Epithelial cell of proximal tubule (primary cell): Measurements from ENCODE around the gene GNAS. TPM values are rescaled to one million over a fixed set of nuclear protein-coding genes. Genes with fewer than 3 reads are reported as not detected.

Experiments
- DNase-seq: peaks from one replicate; pipeline ENCODE4 v3.0.0-alpha.2; 2011; ENCODE audit warnings: low read depth
- H3K4me3 ChIP-seq: 2 replicates; pipeline ENCODE4 v1.5.1; 2011; ENCODE audit warnings: low read depth, mild to moderate bottlenecking, low read length
- CTCF ChIP-seq: conservative IDR thresholded peaks from 2 replicates; pipeline ENCODE4 v1.5.1; 2012; ENCODE audit warnings: low read depth, mild to moderate bottlenecking, low read length
- total RNA-seq: library from RNA; depleted of rRNA; stranded (reverse); fragments of >200 nt; gene quantifications from 2 replicates; pipeline ENCODE4 v1.2.3, GENCODE V29; 2015

Gene GNAS
- total RNA-seq, 1 donor from 2014 or later, result 828 TPM

GRCh38 chr20:58811334-58811733, 41.2 kb upstream of the GNAS start:
- no peak overlapping the region for H3K4me3 ChIP-seq
- TF ChIP-seq CTCF, result no peak
- no peak for DNase-seq

GRCh38 chr20:58813369-58813768, 39.1 kb upstream of the GNAS start:
- no peak for TF ChIP-seq CTCF
- no peak overlapping the region for H3K4me3 ChIP-seq
- DNase-seq, result no peak

DNA sequence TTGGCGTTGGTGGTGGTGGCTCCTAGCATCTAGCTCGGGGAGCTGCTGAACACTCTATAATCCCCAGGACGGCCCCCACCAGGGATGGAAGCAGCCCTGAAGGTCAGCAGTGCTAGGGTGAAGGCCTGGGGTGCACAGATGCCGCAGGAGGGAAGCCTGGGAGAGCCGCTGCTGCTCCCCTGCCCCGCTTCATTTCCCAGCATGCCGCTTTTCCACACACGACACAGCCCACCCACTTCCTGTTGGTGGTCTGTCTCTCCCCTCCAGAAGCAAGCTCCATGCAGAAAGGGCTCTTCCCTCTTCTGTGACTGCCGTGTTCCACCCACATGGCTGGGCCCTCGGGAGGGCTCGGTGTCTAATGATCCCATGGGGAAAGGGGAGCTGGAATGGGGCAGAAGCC, 37.1 kb upstream of the GNAS start:
- DNase-seq, result no peak
- H3K4me3 ChIP-seq, result no peak overlapping the region
- no peak for TF ChIP-seq CTCF

- no peak for DNase-seq
- H3K4me3 ChIP-seq, result no peak overlapping the region
- no peak for TF ChIP-seq CTCF
These were observed 36.5 kb upstream of the GNAS start for GRCh38 chr20:58816051-58816450.

GRCh38 chr20:58816957-58817651, 35.4 kb upstream of the GNAS start:
- no peak for TF ChIP-seq CTCF
- no peak for DNase-seq
- no peak overlapping the region for H3K4me3 ChIP-seq

- H3K4me3 ChIP-seq, result no peak overlapping the region
- DNase-seq, result no peak
- no peak for TF ChIP-seq CTCF
These were observed 34.8 kb upstream of the GNAS start for GRCh38 chr20:58817748-58818147.

DNA sequence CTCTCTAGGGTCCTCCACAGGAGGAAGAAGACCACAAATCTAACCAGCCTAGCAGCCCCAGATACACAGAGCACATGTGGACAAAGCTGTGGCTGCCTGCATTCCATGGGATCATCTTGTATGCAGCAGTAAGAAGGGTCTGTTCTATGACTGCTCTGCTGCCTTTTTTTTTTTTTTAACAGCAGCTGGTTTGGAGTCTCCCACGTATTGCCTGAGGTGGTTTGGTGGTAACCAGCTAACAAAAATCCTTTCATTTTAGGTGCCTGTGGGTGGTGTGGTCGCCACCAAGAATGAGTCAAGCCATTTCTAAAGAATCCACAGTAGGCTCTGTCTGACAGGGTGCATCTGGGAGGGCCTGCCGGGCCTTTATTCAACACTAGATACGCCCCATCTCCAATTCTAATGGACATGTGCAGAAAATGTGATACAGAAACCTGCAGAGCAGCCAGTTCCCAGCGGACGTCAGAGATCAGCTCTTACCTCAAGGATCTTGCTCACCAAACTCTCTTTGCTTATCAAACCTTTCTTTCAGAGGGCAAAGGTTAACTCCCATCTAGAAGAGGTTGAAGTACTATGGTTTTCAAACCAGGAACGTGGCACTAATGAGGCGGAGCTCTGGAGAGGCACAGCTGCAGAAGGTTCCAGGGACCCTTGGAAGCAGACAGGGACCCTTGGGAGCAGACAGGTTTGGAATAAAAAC, 33.8 kb upstream of the GNAS start:
- no peak for TF ChIP-seq CTCF
- no peak overlapping the region for H3K4me3 ChIP-seq
- no peak for DNase-seq
